Measurements from ENCODE around the gene PMP22.

Gene PMP22

GRCh38 chr17:15265131-15265530 is at the start of gene PMP22:
Gene PMP22, minus strand, starts transcription at chr17:15265326. Its CDS starts 4,599 bp downstream, at chr17:15260727.
- Histone ChIP-seq H3K79me2 (ENCODE audit: control insufficient read depth, insufficient read depth, low read length, unreplicated experiment) (peaks cover 18% of the 10 kb centered on the region), H3K27me3 (ENCODE audit: insufficient read depth, low read length) (no peaks in the 10 kb centered on the region), H3K36me3 (ENCODE audit: insufficient read depth, low read length) (no peaks in the 10 kb centered on the region), H3K27ac (ENCODE audit: low read depth, low read length) (no peak within 1 kb of the TSS), H3K4me3 (ENCODE audit: low read depth, low read length) (peak within 1 kb of the TSS; percentile 57), H3K4me1 (ENCODE audit: control insufficient read depth, insufficient read depth, low read length, unreplicated experiment) (peaks cover 19% of the 10 kb centered on the region), H2AFZ (ENCODE audit: low read length, unreplicated experiment) (no peak within 1 kb of the TSS)

GRCh38 chr17:15311996-15312395 is 46.9 kb upstream of the PMP22 start:
- H2AFZ ChIP-seq (ENCODE audit: low read length, unreplicated experiment), result no peak overlapping the region
- no peak overlapping the region for H3K27ac ChIP-seq (ENCODE audit: low read depth, low read length)
- H3K36me3 ChIP-seq (ENCODE audit: insufficient read depth, low read length), result no peaks in the 10 kb centered on the region
- peaks cover 1% of the 10 kb centered on the region for H3K4me1 ChIP-seq (ENCODE audit: control insufficient read depth, insufficient read depth, low read length, unreplicated experiment)
- H3K79me2 ChIP-seq (ENCODE audit: control insufficient read depth, insufficient read depth, low read length, unreplicated experiment), result no peaks in the 10 kb centered on the region
- no peak overlapping the region for H3K4me3 ChIP-seq (ENCODE audit: low read depth, low read length)
- H3K27me3 ChIP-seq (ENCODE audit: insufficient read depth, low read length), result peaks cover 11% of the 10 kb centered on the region; the same call in 1 of the 2 replicates

GRCh38 chr17:15309793-15310192 is 44.7 kb upstream of the PMP22 start:
- Histone ChIP-seq H3K4me1 (ENCODE audit: control insufficient read depth, insufficient read depth, low read length, unreplicated experiment) (peaks cover 12% of the 10 kb centered on the region), H3K27ac (ENCODE audit: low read depth, low read length) (no peak overlapping the region), H3K4me3 (ENCODE audit: low read depth, low read length) (no peak overlapping the region), H3K79me2 (ENCODE audit: control insufficient read depth, insufficient read depth, low read length, unreplicated experiment) (no peaks in the 10 kb centered on the region), H3K36me3 (ENCODE audit: insufficient read depth, low read length) (no peaks in the 10 kb centered on the region), H2AFZ (ENCODE audit: low read length, unreplicated experiment) (no peak overlapping the region), H3K27me3 (ENCODE audit: insufficient read depth, low read length) (0 out of 2 replicates have a peak, but pooled peaks cover 6% of the 10 kb centered on the region)

GRCh38 chr17:15309236-15309635 is 44.1 kb upstream of the PMP22 start:
- Histone ChIP-seq H3K79me2 (ENCODE audit: control insufficient read depth, insufficient read depth, low read length, unreplicated experiment) (no peaks in the 10 kb centered on the region), H3K36me3 (ENCODE audit: insufficient read depth, low read length) (no peaks in the 10 kb centered on the region), H3K27ac (ENCODE audit: low read depth, low read length) (no peak overlapping the region), H3K27me3 (ENCODE audit: insufficient read depth, low read length) (0 out of 2 replicates have a peak, but pooled peaks cover 3% of the 10 kb centered on the region), H3K4me1 (ENCODE audit: control insufficient read depth, insufficient read depth, low read length, unreplicated experiment) (peaks cover 12% of the 10 kb centered on the region), H2AFZ (ENCODE audit: low read length, unreplicated experiment) (no peak overlapping the region), H3K4me3 (ENCODE audit: low read depth, low read length) (no peak overlapping the region)

- Histone ChIP-seq H3K4me1 (ENCODE audit: control insufficient read depth, insufficient read depth, low read length, unreplicated experiment) (peaks cover 12% of the 10 kb centered on the region), H3K79me2 (ENCODE audit: control insufficient read depth, insufficient read depth, low read length, unreplicated experiment) (no peaks in the 10 kb centered on the region), H3K27me3 (ENCODE audit: insufficient read depth, low read length) (0 out of 2 replicates have a peak, but pooled peaks cover 3% of the 10 kb centered on the region), H2AFZ (ENCODE audit: low read length, unreplicated experiment) (no peak overlapping the region), H3K27ac (ENCODE audit: low read depth, low read length) (no peak overlapping the region), H3K36me3 (ENCODE audit: insufficient read depth, low read length) (no peaks in the 10 kb centered on the region), H3K4me3 (ENCODE audit: low read depth, low read length) (no peak overlapping the region)
Observed at GRCh38 chr17:15308758-15309157, 43.6 kb upstream of the PMP22 start.

- no peaks in the 10 kb centered on the region for H3K79me2 ChIP-seq (ENCODE audit: control insufficient read depth, insufficient read depth, low read length, unreplicated experiment)
- H3K27ac ChIP-seq (ENCODE audit: low read depth, low read length), result no peak overlapping the region
- H2AFZ ChIP-seq (ENCODE audit: low read length, unreplicated experiment), result no peak overlapping the region
- H3K4me1 ChIP-seq (ENCODE audit: control insufficient read depth, insufficient read depth, low read length, unreplicated experiment), result peaks cover 12% of the 10 kb centered on the region
- H3K36me3 ChIP-seq (ENCODE audit: insufficient read depth, low read length), result no peaks in the 10 kb centered on the region
- no peaks in the 10 kb centered on the region for H3K27me3 ChIP-seq (ENCODE audit: insufficient read depth, low read length)
- no peak overlapping the region for H3K4me3 ChIP-seq (ENCODE audit: low read depth, low read length)
Observed at GRCh38 chr17:15307710-15308111, 42.6 kb upstream of the PMP22 start.

GRCh38 chr17:15303851-15304250 is 38.7 kb upstream of the PMP22 start:
- H3K4me1 ChIP-seq (ENCODE audit: control insufficient read depth, insufficient read depth, low read length, unreplicated experiment), result peaks cover 12% of the 10 kb centered on the region

GRCh38 chr17:15303268-15303667 is 38.1 kb upstream of the PMP22 start:
- Histone ChIP-seq H3K4me1 (ENCODE audit: control insufficient read depth, insufficient read depth, low read length, unreplicated experiment) (peaks cover 15% of the 10 kb centered on the region), H3K4me3 (ENCODE audit: low read depth, low read length) (no peak overlapping the region), H3K27me3 (ENCODE audit: insufficient read depth, low read length) (no peaks in the 10 kb centered on the region)

More at GRCh38 chr17:15303851-15304250, 38.7 kb upstream of the PMP22 start:
- H2AFZ ChIP-seq (ENCODE audit: low read length, unreplicated experiment), result no peak overlapping the region
- no peaks in the 10 kb centered on the region for H3K79me2 ChIP-seq (ENCODE audit: control insufficient read depth, insufficient read depth, low read length, unreplicated experiment)
- no peaks in the 10 kb centered on the region for H3K27me3 ChIP-seq (ENCODE audit: insufficient read depth, low read length)
- H3K4me3 ChIP-seq (ENCODE audit: low read depth, low read length), result no peak overlapping the region
- no peaks in the 10 kb centered on the region for H3K36me3 ChIP-seq (ENCODE audit: insufficient read depth, low read length)
- no peak overlapping the region for H3K27ac ChIP-seq (ENCODE audit: low read depth, low read length)

GRCh38 chr17:15301845-15302244 is 36.7 kb upstream of the PMP22 start:
- Histone ChIP-seq H3K79me2 (ENCODE audit: control insufficient read depth, insufficient read depth, low read length, unreplicated experiment) (no peaks in the 10 kb centered on the region), H3K4me1 (ENCODE audit: control insufficient read depth, insufficient read depth, low read length, unreplicated experiment) (peaks cover 16% of the 10 kb centered on the region), H3K27me3 (ENCODE audit: insufficient read depth, low read length) (no peaks in the 10 kb centered on the region), H2AFZ (ENCODE audit: low read length, unreplicated experiment) (no peak overlapping the region), H3K36me3 (ENCODE audit: insufficient read depth, low read length) (no peaks in the 10 kb centered on the region), H3K27ac (ENCODE audit: low read depth, low read length) (no peak overlapping the region), H3K4me3 (ENCODE audit: low read depth, low read length) (no peak overlapping the region)

More at GRCh38 chr17:15303268-15303667, 38.1 kb upstream of the PMP22 start:
- Histone ChIP-seq H3K79me2 (ENCODE audit: control insufficient read depth, insufficient read depth, low read length, unreplicated experiment) (no peaks in the 10 kb centered on the region), H3K36me3 (ENCODE audit: insufficient read depth, low read length) (no peaks in the 10 kb centered on the region), H3K27ac (ENCODE audit: low read depth, low read length) (no peak overlapping the region), H2AFZ (ENCODE audit: low read length, unreplicated experiment) (peak overlapping the region; percentile 61)

- Histone ChIP-seq H2AFZ (ENCODE audit: low read length, unreplicated experiment) (peak overlapping the region; percentile 21), H3K36me3 (ENCODE audit: insufficient read depth, low read length) (no peaks in the 10 kb centered on the region), H3K79me2 (ENCODE audit: control insufficient read depth, insufficient read depth, low read length, unreplicated experiment) (no peaks in the 10 kb centered on the region), H3K4me3 (ENCODE audit: low read depth, low read length) (no peak overlapping the region), H3K27ac (ENCODE audit: low read depth, low read length) (no peak overlapping the region), H3K27me3 (ENCODE audit: insufficient read depth, low read length) (no peaks in the 10 kb centered on the region), H3K4me1 (ENCODE audit: control insufficient read depth, insufficient read depth, low read length, unreplicated experiment) (peaks cover 6% of the 10 kb centered on the region)
Observed at GRCh38 chr17:15298176-15298575, 33.0 kb upstream of the PMP22 start.

- peaks cover 12% of the 10 kb centered on the region for H3K4me1 ChIP-seq (ENCODE audit: control insufficient read depth, insufficient read depth, low read length, unreplicated experiment)
- no peaks in the 10 kb centered on the region for H3K36me3 ChIP-seq (ENCODE audit: insufficient read depth, low read length)
- no peak overlapping the region for H3K27ac ChIP-seq (ENCODE audit: low read depth, low read length)
- H3K79me2 ChIP-seq (ENCODE audit: control insufficient read depth, insufficient read depth, low read length, unreplicated experiment), result no peaks in the 10 kb centered on the region
- no peaks in the 10 kb centered on the region for H3K27me3 ChIP-seq (ENCODE audit: insufficient read depth, low read length)
- no peak overlapping the region for H2AFZ ChIP-seq (ENCODE audit: low read length, unreplicated experiment)
- H3K4me3 ChIP-seq (ENCODE audit: low read depth, low read length), result no peak overlapping the region
Observed at GRCh38 chr17:15293558-15293957, 28.4 kb upstream of the PMP22 start.
